H9 (cell line): ENCODE data around the gene ERC2. TPM values are rescaled to one million over a fixed set of nuclear protein-coding genes. Genes with fewer than 3 reads are reported as not detected.

ENCODE experiments used
- DNase-seq: peaks from one replicate; pipeline ENCODE4 v3.0.0-alpha.2; 2017
- H2AFZ ChIP-seq: one replicate; pipeline ENCODE4 v1.6.1; 2013; ENCODE audit warnings: mild to moderate bottlenecking, low read length, control low read depth, moderate library complexity
- H2AK5ac ChIP-seq: 2 replicates; pipeline ENCODE4 v1.6.1; 2013; ENCODE audit warnings: low read length, control low read depth, mixed read lengths; ENCODE audit not compliant: insufficient read length
- H2BK120ac ChIP-seq: one replicate; pipeline ENCODE4 v1.6.1; 2013; ENCODE audit warnings: low read depth, mild to moderate bottlenecking, low read length, control low read depth, inconsistent platforms; ENCODE audit not compliant: poor library complexity, severe bottlenecking
- H2BK12ac ChIP-seq: 2 replicates; pipeline ENCODE4 v1.6.1; 2013; ENCODE audit warnings: low read length, control low read depth, mixed read lengths, low read depth; ENCODE audit not compliant: insufficient read length
- H2BK15ac ChIP-seq: 2 replicates; pipeline ENCODE4 v1.6.1; 2013; ENCODE audit warnings: low read depth, low read length, control low read depth
- H2BK20ac ChIP-seq: one replicate; pipeline ENCODE4 v1.6.1; 2013; ENCODE audit warnings: low read depth, mild to moderate bottlenecking, low read length, control low read depth, inconsistent platforms; ENCODE audit not compliant: poor library complexity, severe bottlenecking
- H2BK5ac ChIP-seq: 2 replicates; pipeline ENCODE4 v1.6.1; 2013; ENCODE audit warnings: low read length, control low read depth, mixed read lengths; ENCODE audit not compliant: insufficient read length
- H3K14ac ChIP-seq: 2 replicates; pipeline ENCODE4 v1.6.1; 2013; ENCODE audit warnings: low read length, control low read depth; ENCODE audit not compliant: insufficient read depth
- H3K18ac ChIP-seq: 2 replicates; pipeline ENCODE4 v1.6.1; 2013; ENCODE audit warnings: low read depth, mild to moderate bottlenecking, mixed read lengths, low read length, control low read depth; ENCODE audit not compliant: insufficient read length
- H3K23ac ChIP-seq: 2 replicates; pipeline ENCODE4 v1.6.1; 2013; ENCODE audit warnings: low read length, control low read depth, mixed read lengths, low read depth; ENCODE audit not compliant: insufficient read length
- H3K23me2 ChIP-seq: 2 replicates; pipeline ENCODE4 v1.6.1; 2013; ENCODE audit warnings: low read depth, mild to moderate bottlenecking, mixed read lengths, low read length, control low read depth; ENCODE audit not compliant: insufficient read length, poor library complexity, severe bottlenecking
- H3K27ac ChIP-seq: 2 replicates; pipeline ENCODE4 v1.5.1; 2013; ENCODE audit warnings: low read length, control low read depth, mixed read lengths, low read depth; ENCODE audit not compliant: insufficient read length
- H3K27me3 ChIP-seq: 2 replicates; pipeline ENCODE4 v1.6.1; 2013; ENCODE audit warnings: low read length, control low read depth, inconsistent platforms; ENCODE audit not compliant: insufficient read depth
- H3K4ac ChIP-seq: 2 replicates; pipeline ENCODE4 v1.6.1; 2013; ENCODE audit warnings: low read depth, mild to moderate bottlenecking, control low read depth, inconsistent platforms, low read length, moderate library complexity
- H3K4me1 ChIP-seq: 2 replicates; pipeline ENCODE4 v1.6.1; 2013; ENCODE audit warnings: low read length, control low read depth, inconsistent platforms; ENCODE audit not compliant: insufficient read depth
- H3K4me2 ChIP-seq: 2 replicates; pipeline ENCODE4 v1.6.1; 2013; ENCODE audit warnings: low read length, control low read depth, mixed read lengths; ENCODE audit not compliant: insufficient read length, insufficient read depth
- H3K56ac ChIP-seq: 2 replicates; pipeline ENCODE4 v1.6.1; 2013; ENCODE audit warnings: low read depth, mild to moderate bottlenecking, mixed read lengths, low read length, control low read depth; ENCODE audit not compliant: insufficient read length
- H3K79me1 ChIP-seq: 2 replicates; pipeline ENCODE4 v1.6.1; 2013; ENCODE audit warnings: low read depth, mild to moderate bottlenecking, moderate library complexity, low read length, control low read depth, inconsistent platforms; ENCODE audit not compliant: insufficient read depth, poor library complexity, severe bottlenecking
- H3K79me2 ChIP-seq: 2 replicates; pipeline ENCODE4 v1.6.1; 2013; ENCODE audit warnings: low read length, control low read depth, inconsistent platforms; ENCODE audit not compliant: insufficient read depth
- H3K9ac ChIP-seq: 2 replicates; pipeline ENCODE4 v1.6.1; 2013; ENCODE audit warnings: low read length, control low read depth, mixed read lengths; ENCODE audit not compliant: insufficient read length; ENCODE audit errors: extremely low read depth
- H3K9me3 ChIP-seq: one replicate; pipeline ENCODE4 v1.6.1; 2013; ENCODE audit warnings: low read depth, low read length, inconsistent platforms; ENCODE audit not compliant: control insufficient read depth
- H3T11ph ChIP-seq: one replicate; pipeline ENCODE4 v1.6.1; 2013; ENCODE audit warnings: mild to moderate bottlenecking, low read length, control low read depth, inconsistent platforms
- H4K20me1 ChIP-seq: one replicate; pipeline ENCODE4 v1.6.1; 2013; ENCODE audit not compliant: control insufficient read depth, insufficient read length, insufficient read depth
- H4K5ac ChIP-seq: 2 replicates; pipeline ENCODE4 v1.6.1; 2013; ENCODE audit warnings: low read depth, mild to moderate bottlenecking, mixed read lengths, low read length, control low read depth; ENCODE audit not compliant: insufficient read length
- H4K8ac ChIP-seq: replicated peaks from 2 replicates; pipeline ENCODE4 v1.6.1; 2013; ENCODE audit warnings: low read length, control low read depth, mixed read lengths, low read depth; ENCODE audit not compliant: insufficient read length
- H4K91ac ChIP-seq: 2 replicates; pipeline ENCODE4 v1.6.1; 2013; ENCODE audit warnings: low read depth, mild to moderate bottlenecking, moderate library complexity, mixed read lengths, low read length, control low read depth; ENCODE audit not compliant: insufficient read length
- H3K27ac Mint-ChIP-seq, 3 experiments: 2 replicates in 2 of 3; 3 replicates in 1 of 3; pipeline ENCODE4 v1.8.0; 2020 to 2021; ENCODE audit warnings: mixed read lengths in 3 of 3, mild to moderate bottlenecking in 1 of 3, moderate library complexity in 1 of 3
- H3K27me3 Mint-ChIP-seq: 2 replicates; pipeline ENCODE4 v1.8.0; 2021; ENCODE audit warnings: low read depth, mild to moderate bottlenecking, moderate library complexity, mixed read lengths
- H3K36me3 Mint-ChIP-seq, 3 experiments: 2 replicates in 2 of 3; 3 replicates in 1 of 3; pipeline ENCODE4 v1.8.0; 2020 to 2021; ENCODE audit warnings: low read depth in 3 of 3, mixed read lengths in 3 of 3; ENCODE audit not compliant: insufficient read depth in 1 of 3
- H3K4me1 Mint-ChIP-seq, 2 experiments: 2 replicates each; pipeline ENCODE4 v1.8.0; 2020; ENCODE audit warnings: mixed read lengths in 2 of 2
- H3K4me3 Mint-ChIP-seq, 2 experiments: 2 replicates in 1 of 2; 3 replicates in 1 of 2; pipeline ENCODE4 v1.8.0; 2020 to 2021; ENCODE audit warnings: mild to moderate bottlenecking in 2 of 2, mixed read lengths in 2 of 2, moderate library complexity in 1 of 2
- H3K9me3 Mint-ChIP-seq, 2 experiments: 2 replicates in 1 of 2; 3 replicates in 1 of 2; pipeline ENCODE4 v1.8.0; 2020; ENCODE audit warnings: mild to moderate bottlenecking in 2 of 2, mixed read lengths in 2 of 2, moderate library complexity in 1 of 2
- CTCF ChIP-seq: fragments of 200-600 bp; sonication (generic); conservative IDR thresholded peaks from 3 replicates; pipeline ENCODE4 v1.8.0; 2021; ENCODE audit warnings: antibody characterized with exemption, mild to moderate bottlenecking
- WGBS: extraction: QIAGEN DNeasy Blood & Tissue Kit; methylation state at CpG from one replicate; pipeline ENCODE4 v1.1.7; 2013; ENCODE audit warnings: missing lambda C conversion rate, low lambda C conversion rate, mixed read lengths; ENCODE audit not compliant: insufficient read length; ENCODE audit errors: extremely low coverage; 5-methylcytosine and 5-hydroxymethylcytosine counted together
- total RNA-seq: library from RNA; stranded (reverse); gene quantifications from 2 replicates; pipeline ENCODE4 v1.2.1, GENCODE V29; 2021

The ERC2 gene
- total RNA-seq, 1 experiment from 2014 or later: 15.4 TPM

- no peak overlapping the region for H2AK5ac ChIP-seq
- no peak overlapping the region for H3K18ac ChIP-seq
- H3K27me3 ChIP-seq: no peaks in the 10 kb centered on the region
- no peak overlapping the region for H3K27ac ChIP-seq
- Mint-ChIP-seq H3K4me3 (no peak overlapping the region), H3K4me1 (no peaks in the 10 kb centered on the region), H3K9me3 (no peaks in the 10 kb centered on the region), H3K27ac (no peak overlapping the region), H3K36me3 (peaks cover 0 to 7% (median 0%) of the 10 kb centered on the region in 3 experiments; a peak in 2 of 7 replicates), H3K27me3 (no peaks in the 10 kb centered on the region)
- no peak overlapping the region for H3K23ac ChIP-seq
- no peak overlapping the region for H2AFZ ChIP-seq
- no peak overlapping the region for H3K4me2 ChIP-seq
- no peak overlapping the region for H3K9ac ChIP-seq
- no peaks in the 10 kb centered on the region for H3K79me2 ChIP-seq
- no peaks in the 10 kb centered on the region for H4K20me1 ChIP-seq
- H3K4me1 ChIP-seq: no peaks in the 10 kb centered on the region
- DNase-seq: no peak
- no peak overlapping the region for H3K4ac ChIP-seq
- no peak overlapping the region for H4K5ac ChIP-seq
- no peak overlapping the region for H3T11ph ChIP-seq
- H2BK5ac ChIP-seq: no peak overlapping the region
- H3K9me3 ChIP-seq: no peaks in the 10 kb centered on the region
- no peak overlapping the region for H2BK120ac ChIP-seq
- H2BK12ac ChIP-seq: no peak overlapping the region
- no peak overlapping the region for H3K14ac ChIP-seq
- no peaks in the 10 kb centered on the region for H3K79me1 ChIP-seq
- H2BK20ac ChIP-seq: no peak overlapping the region
- no peak overlapping the region for H4K91ac ChIP-seq
- no peak for TF ChIP-seq CTCF
- no peak overlapping the region for H2BK15ac ChIP-seq
- WGBS: no CpG with 5 or more reads among the region's 2 CpGs
- no peak overlapping the region for H3K56ac ChIP-seq
- no peaks in the 10 kb centered on the region for H3K23me2 ChIP-seq
- no peak overlapping the region for H4K8ac ChIP-seq
Measured at GRCh38 chr3:55969634-55970033, 498.6 kb downstream of the ERC2 start.
